ENCODE data around the gene CFAP92.

- TF ChIP-seq CTCF (IDR thresholded peaks at IDR 0.05) (no peak), POLR2A (IDR thresholded peaks at IDR 0.05) (no peak), POLR2AphosphoS5 (IDR thresholded peaks at IDR 0.05) (no peak)
These were observed 21.7 kb upstream of the CFAP92 start for GRCh38 chr3:129015388-129016105.

Measured in breast epithelium (tissue), 3 donors.